AG10803 (cell line): ENCODE results near the gene PRKCZ.

Experiments
- DNase-seq: peaks from one replicate; pipeline ENCODE4 v3.0.0; 2010; ENCODE audit warnings: low read depth
- H3K4me3 ChIP-seq: 2 replicates; pipeline ENCODE4 v1.5.1; 2011; ENCODE audit warnings: mild to moderate bottlenecking, low read length, control low read depth
- CTCF ChIP-seq: conservative IDR thresholded peaks from 2 replicates; pipeline ENCODE4 v1.5.1; 2011; ENCODE audit warnings: mild to moderate bottlenecking, low read length, control low read depth, inconsistent platforms

Gene PRKCZ

DNA sequence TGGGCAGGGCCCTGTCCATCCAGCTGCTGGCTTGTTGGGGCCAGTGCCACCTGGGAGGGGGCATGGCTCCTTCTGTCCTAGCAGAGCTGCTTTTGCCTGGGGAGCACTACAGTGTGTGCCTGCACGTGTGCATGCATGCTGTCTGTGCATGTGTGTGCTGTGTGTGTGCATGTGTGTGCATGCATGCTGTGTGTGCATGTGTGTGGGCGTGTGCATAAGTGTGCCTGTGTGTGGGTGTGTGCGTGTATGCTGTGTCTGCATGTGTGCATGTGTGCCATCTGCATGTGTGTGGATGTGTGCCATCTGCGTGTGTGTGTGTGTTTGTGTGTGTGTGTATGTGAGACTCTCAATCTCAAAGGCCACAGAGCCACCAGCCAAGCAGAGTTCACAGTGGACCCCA is 8.3 kb upstream of the PRKCZ start:
- TF ChIP-seq CTCF, result no peak
- DNase-seq, result no peak
- H3K4me3 ChIP-seq, result no peak overlapping the region

GRCh38 chr1:2042830-2043773 is 7.1 kb upstream of the PRKCZ start:
- no peak for DNase-seq
- TF ChIP-seq CTCF, result no peak
- no peak overlapping the region for H3K4me3 ChIP-seq

GRCh38 chr1:2043886-2044285 is 6.3 kb upstream of the PRKCZ start:
- TF ChIP-seq CTCF, result no peak
- DNase-seq, result no peak
- no peak overlapping the region for H3K4me3 ChIP-seq

- peak overlapping the region; percentile 35 for H3K4me3 ChIP-seq
- TF ChIP-seq CTCF, result peak; percentile 45
- peak; percentile 35 for DNase-seq
Measured at GRCh38 chr1:2044510-2045319, 5.5 kb upstream of the PRKCZ start.

GRCh38 chr1:2045468-2046173 is 4.6 kb upstream of the PRKCZ start:
- H3K4me3 ChIP-seq, result no peak overlapping the region
- no peak for DNase-seq
- no peak for TF ChIP-seq CTCF

GRCh38 chr1:2046174-2046917 is 3.9 kb upstream of the PRKCZ start:
- peak; percentile 51 for TF ChIP-seq CTCF
- DNase-seq, result no peak
- no peak overlapping the region for H3K4me3 ChIP-seq
